ENCODE results near the gene EEF1G. TPM values are rescaled to one million over a fixed set of nuclear protein-coding genes. Genes with fewer than 3 reads are reported as not detected.
A peak's percentile ranks its signal among the peaks of the same experiment; 100 is the strongest.

Gene EEF1G
- total and polyA plus RNA-seq, 9 of the 15 experiments (the other 6 are each of a cell fraction or from before 2014, with no cell fraction given), result 985 to 2,349 (median 2,035) TPM

GRCh38 chr11:62621567-62622470 is 48.1 kb upstream of the EEF1G start, which contains the start of gene B3GAT3 (continued):
- TF ChIP-seq MGA (IDR thresholded peaks at IDR 0.05) (peak; percentile 92), NCOR1 (IDR thresholded peaks at IDR 0.05) (no peak), HMG20A (CRISPR knock-in tag; conservative IDR thresholded peaks at IDR 0.05) (no peak), TCF7L2 (IDR thresholded peaks at IDR 0.05; ENCODE audit: low read depth, low read length) (no peak), MCM5 (IDR thresholded peaks at IDR 0.05; ENCODE audit: low read depth) (no peak), KLF13 (tag; IDR thresholded peaks at IDR 0.05; ENCODE audit: borderline replicate concordance, low read depth) (peak; percentile 93), POLR2AphosphoS5 (IDR thresholded peaks at IDR 0.05; ENCODE audit: control insufficient read depth, insufficient read depth, low read depth, low read length) (peak; percentile 75; the same call in 1 of the 2 replicates), WHSC1 (IDR thresholded peaks at IDR 0.05; ENCODE audit: low read length) (no peak), CTBP1 (IDR thresholded peaks at IDR 0.05; ENCODE audit: borderline replicate concordance) (peak; percentile 90), CCNT2 (IDR thresholded peaks at IDR 0.05; ENCODE audit: borderline replicate concordance, extremely low read depth, insufficient read length, low read depth, low read length) (peak; percentile 84), RFX1 (IDR thresholded peaks at IDR 0.05) (no peak), SAFB (IDR thresholded peaks at IDR 0.05; ENCODE audit: borderline replicate concordance, low read depth, low read length) (peak; percentile 65; the same call in 1 of the 2 replicates), SAP30 (IDR thresholded peaks at IDR 0.05; ENCODE audit: borderline replicate concordance, insufficient read depth, low read depth, low read length, poor library complexity, severe bottlenecking) (peak; percentile 83), BACH1 (tag; IDR thresholded peaks at IDR 0.05) (no peak), EGR1 (conservative IDR thresholded peaks at IDR 0.05) (peak; percentile 71), HDAC6 (IDR thresholded peaks at IDR 0.05; ENCODE audit: low read depth, low read length) (no peak)

Measured in K562 (cell line).